WI38 (cell line): Measurements from ENCODE around the gene MBD5.

Experiments
- H3K4me3 ChIP-seq: 2 replicates; pipeline ENCODE4 v1.5.1; 2011; ENCODE audit warnings: low read depth, mild to moderate bottlenecking, control low read depth, low read length
- TF ChIP-seq, protein P1 (sequence below): IDR thresholded peaks from 2 replicates; pipeline ENCODE4 v1.5.1; 2012; ENCODE audit warnings: low read depth, mild to moderate bottlenecking, control low read depth, low read length

The MBD5 gene

DNA sequence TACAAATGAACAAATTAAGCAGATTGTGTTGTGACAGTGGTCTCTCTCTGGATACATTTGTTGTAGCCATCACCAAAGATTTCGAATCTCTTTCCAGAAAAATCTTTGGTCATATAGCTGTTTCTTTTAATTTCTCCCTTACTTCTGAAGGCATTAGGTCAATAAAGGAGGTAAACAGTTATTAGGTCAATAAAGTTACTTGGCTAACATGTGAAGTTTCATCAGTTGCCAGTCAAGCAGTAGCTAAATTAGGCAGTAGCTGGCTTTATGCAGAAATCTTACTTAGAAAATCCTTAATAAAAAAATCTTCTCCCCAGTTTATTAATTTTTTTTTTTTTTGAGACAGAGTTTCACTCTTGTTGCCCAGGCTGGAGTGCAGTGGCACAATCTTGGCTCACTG is 115.5 kb downstream of the MBD5 start:
- TF ChIP-seq, protein P1, sequence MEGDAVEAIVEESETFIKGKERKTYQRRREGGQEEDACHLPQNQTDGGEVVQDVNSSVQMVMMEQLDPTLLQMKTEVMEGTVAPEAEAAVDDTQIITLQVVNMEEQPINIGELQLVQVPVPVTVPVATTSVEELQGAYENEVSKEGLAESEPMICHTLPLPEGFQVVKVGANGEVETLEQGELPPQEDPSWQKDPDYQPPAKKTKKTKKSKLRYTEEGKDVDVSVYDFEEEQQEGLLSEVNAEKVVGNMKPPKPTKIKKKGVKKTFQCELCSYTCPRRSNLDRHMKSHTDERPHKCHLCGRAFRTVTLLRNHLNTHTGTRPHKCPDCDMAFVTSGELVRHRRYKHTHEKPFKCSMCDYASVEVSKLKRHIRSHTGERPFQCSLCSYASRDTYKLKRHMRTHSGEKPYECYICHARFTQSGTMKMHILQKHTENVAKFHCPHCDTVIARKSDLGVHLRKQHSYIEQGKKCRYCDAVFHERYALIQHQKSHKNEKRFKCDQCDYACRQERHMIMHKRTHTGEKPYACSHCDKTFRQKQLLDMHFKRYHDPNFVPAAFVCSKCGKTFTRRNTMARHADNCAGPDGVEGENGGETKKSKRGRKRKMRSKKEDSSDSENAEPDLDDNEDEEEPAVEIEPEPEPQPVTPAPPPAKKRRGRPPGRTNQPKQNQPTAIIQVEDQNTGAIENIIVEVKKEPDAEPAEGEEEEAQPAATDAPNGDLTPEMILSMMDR, result no peak
- no peak overlapping the region for H3K4me3 ChIP-seq

- TF ChIP-seq, protein P1, result no peak
- no peak overlapping the region for H3K4me3 ChIP-seq
Measured at GRCh38 chr2:148161909-148162435, 141.1 kb downstream of the MBD5 start.

DNA sequence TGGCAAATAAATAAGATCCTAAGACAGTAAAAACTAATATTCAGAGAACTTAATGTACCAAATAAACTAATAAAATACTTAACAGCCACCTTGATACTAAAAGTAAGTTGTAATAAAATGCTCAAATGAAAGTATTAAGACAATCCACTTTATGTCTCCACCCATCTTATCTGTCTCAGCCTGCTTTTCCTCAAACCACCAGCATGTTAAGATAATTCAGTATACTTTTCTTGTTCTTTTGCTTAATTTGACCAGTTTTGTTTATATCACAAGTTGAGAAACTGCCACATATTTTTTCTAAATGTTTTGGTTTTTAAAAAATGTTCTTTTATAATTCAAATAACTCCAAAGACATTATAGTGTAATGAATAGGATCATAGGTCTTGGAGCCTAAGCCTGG is 142.0 kb downstream of the MBD5 start:
- TF ChIP-seq, protein P1, result no peak
- no peak overlapping the region for H3K4me3 ChIP-seq

DNA sequence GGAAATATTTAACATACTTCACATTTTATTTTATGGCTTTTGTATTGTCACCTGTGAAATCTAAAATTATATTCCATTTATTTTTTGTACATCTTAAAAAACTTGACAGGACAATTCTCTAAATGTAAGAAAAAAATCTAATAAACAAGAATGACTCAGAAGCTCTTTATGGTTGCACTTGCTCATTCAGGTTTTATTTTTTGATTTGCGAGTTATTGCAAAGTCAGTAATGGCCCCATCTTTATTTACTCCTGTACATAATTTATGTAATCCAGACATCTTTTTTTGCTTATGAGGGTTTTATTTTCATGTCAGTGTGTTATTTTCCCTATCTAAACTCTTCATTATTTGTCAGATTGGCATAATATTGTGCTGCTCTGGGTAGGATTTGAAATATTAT is 145.1 kb downstream of the MBD5 start:
- TF ChIP-seq, protein P1, result no peak
- H3K4me3 ChIP-seq, result no peak overlapping the region

DNA sequence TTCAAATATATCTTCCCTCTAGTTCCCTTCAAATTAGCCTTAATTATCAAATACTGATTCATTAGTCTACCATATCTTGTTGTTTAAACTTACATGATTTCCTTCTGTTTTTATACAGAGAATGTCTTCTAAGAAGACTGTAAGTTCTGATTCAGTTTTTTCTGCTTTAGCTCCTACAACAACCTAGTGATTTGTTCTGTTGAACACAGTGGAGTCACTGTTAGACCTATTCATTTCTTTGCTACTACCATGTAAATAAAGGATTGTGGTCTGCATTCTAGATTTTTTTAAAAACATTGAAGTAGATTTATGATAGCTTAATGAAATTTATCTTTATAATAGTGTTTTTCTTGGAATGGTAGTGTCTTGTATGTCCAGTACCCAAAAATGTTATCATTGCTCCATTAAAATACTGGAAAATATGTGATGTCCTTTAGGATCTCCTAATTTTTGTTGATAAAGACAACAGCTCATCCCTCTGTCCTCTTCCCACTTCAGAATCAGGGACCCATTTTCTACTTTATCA is 146.4 kb downstream of the MBD5 start:
- TF ChIP-seq, protein P1, result no peak
- H3K4me3 ChIP-seq, result no peak overlapping the region

DNA sequence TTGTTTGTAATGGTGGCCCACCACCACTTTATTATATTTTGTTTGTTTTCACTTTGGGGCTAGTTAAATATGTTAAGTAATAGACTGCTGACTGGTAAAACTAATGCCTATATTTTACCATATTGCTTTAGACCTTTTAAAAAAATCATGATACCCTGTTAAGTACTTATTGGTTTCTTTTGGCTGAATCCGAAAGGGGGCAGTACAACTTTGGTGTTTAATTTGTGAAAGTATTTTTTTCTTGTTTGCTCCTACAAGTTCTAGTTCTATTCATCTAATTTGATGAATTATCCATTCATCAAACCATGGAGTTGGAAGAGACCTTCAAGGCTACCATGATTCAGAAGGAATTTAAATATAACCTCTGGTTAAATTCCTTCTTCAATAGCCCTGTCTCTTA is 147.0 kb downstream of the MBD5 start:
- H3K4me3 ChIP-seq, result no peak overlapping the region
- TF ChIP-seq, protein P1, result no peak

DNA sequence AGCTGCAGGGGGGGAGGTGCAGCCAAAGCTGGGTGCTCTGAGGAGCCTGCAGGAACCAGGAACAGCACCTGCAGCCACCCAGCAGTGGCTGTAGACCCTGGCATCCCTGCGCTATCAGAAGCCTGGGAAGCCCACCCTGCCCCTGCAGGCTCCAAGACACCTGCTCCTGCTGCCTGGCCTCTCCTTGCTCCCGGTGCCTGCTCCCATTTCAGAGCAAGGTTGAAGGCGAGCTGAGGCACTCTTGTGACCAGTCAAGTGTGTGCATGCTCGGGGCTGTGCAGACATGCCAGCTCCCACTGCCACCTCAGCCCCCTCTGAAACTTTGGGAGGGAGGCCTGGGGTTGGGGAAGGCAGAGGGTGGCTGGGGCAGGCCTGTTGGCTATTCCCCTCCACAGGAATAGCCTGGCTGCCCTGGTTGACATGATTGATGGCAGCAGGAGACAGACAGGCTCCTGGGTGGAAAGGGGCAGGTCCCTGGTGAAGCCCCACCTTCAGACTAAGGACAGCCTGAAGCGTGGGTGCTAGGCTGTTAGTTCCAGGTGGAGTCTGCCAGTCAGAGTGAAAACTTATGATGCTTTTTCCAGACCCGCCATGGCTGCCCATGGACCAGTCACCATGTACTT is 151.4 kb downstream of the MBD5 start:
- H3K4me3 ChIP-seq, result no peak overlapping the region
- TF ChIP-seq, protein P1, result no peak
